Erythroblast (primary cell): Measurements from ENCODE around the gene PDZRN3.

Experiments
- GATA1 ChIP-seq: IDR thresholded peaks from 2 replicates; pipeline ENCODE4 v1.6.1; 2011; ENCODE audit warnings: low read depth, mild to moderate bottlenecking, control low read depth, low read length, moderate library complexity
- POLR2A ChIP-seq: IDR thresholded peaks from 2 replicates; pipeline ENCODE4 v1.6.1; 2011; ENCODE audit warnings: mild to moderate bottlenecking, low read length

DNA sequence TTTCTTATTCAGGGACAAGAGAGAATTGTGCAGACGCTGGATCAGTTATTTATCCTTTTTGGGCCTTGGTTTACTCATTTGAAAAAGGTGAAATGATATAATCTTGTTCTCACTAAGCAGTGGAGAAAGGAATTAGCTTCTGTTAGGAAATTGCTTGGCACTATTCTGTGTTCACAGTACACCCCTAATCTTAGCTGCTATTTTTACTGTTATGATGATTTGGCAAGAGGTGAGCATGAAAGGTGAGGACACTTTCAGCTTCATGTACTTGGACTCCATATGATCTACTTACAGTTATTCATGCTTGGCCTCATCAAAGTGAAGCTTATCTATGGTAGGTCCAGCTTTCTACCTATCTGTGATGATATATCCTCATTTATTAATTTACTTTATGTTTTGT, 282.7 kb downstream of the PDZRN3 start:
- TF ChIP-seq POLR2A (no peak), GATA1 (no peak)
